ENCODE data around the gene MICAL2. TPM values are rescaled to one million over a fixed set of nuclear protein-coding genes. Genes with fewer than 3 reads are reported as not detected.

Gene MICAL2
- total and polyA plus RNA-seq, 2 of the 13 experiments (the other 11 are each of a cell fraction or from before 2014, with no cell fraction given): 0.78 to 1.1 TPM

GRCh38 chr11:12240677-12241076 lies 130.3 kb downstream of the MICAL2 start:
- Histone ChIP-seq H3K9me3 (ENCODE audit: low read length) (no peaks in the 10 kb centered on the region), H3K27ac (ENCODE audit: extremely low read length, insufficient read depth, low read length) (no peak overlapping the region), H3K9ac (ENCODE audit: insufficient read depth, low read depth, low read length) (no peak overlapping the region), H3K79me2 (ENCODE audit: insufficient read depth, low read length) (no peaks in the 10 kb centered on the region), H3K4me3 (replicated peaks in 1 of 3; ENCODE audit: insufficient read depth in 1 of 3, low read depth in 2 of 3, low read length in 3 of 3) (no peak overlapping the region), H2AFZ (ENCODE audit: low read length) (no peak overlapping the region), H3K4me1 (ENCODE audit: insufficient read depth, low read length) (peaks cover 19% of the 10 kb centered on the region), H3K27me3 (ENCODE audit: control insufficient read depth in 1 of 2, insufficient read depth in 2 of 2, low read length in 2 of 2) (no peaks in the 10 kb centered on the region), H3K36me3 (replicated peaks in 1 of 2; ENCODE audit: control insufficient read depth in 1 of 2, insufficient read depth in 2 of 2, low read length in 2 of 2) (no peaks in the 10 kb centered on the region), H4K20me1 (ENCODE audit: insufficient read depth, low read length) (no peaks in the 10 kb centered on the region), H3K4me2 (ENCODE audit: low read depth, low read length) (no peak overlapping the region)
- CTCF ChIA-PET (ENCODE audit: low intra/inter-chr PET ratio, low total read pairs): no interaction called here
- POLR2A ChIA-PET: no interaction called here
- intact Hi-C loops (cut with micrococcal nuclease; ENCODE audit: unreplicated experiment) (no loop called here), in situ Hi-C loops (cut with HindIII; ENCODE audit: extremely low pct_ligation_motif_present, low pct_unique_long_range_greater_than_20kb) (no loop called here)
- no peak for FAIRE-seq
- 93% methylated on average over 7 of the region's 7 CpGs for WGBS (ENCODE audit: low lambda C conversion rate)
- no peak for ATAC-seq
- BruUV-seq (replicated peaks): no TSS peak
- DNase-seq (ENCODE audit: low spot score): no peak
- TF ChIP-seq TBX3 (IDR thresholded peaks at IDR 0.05; ENCODE audit: borderline replicate concordance): no peak
- TF ChIP-seq CC2D1A (CRISPR knock-in tag; IDR thresholded peaks at IDR 0.05): no peak
- TF ChIP-seq HDAC2 (CRISPR knock-in tag; IDR thresholded peaks at IDR 0.05): no peak
- TF ChIP-seq HNF1A (IDR thresholded peaks at IDR 0.05; ENCODE audit: low read depth): no peak
- no peak for TF ChIP-seq HNF1A (CRISPR knock-in tag; IDR thresholded peaks at IDR 0.05; ENCODE audit: borderline replicate concordance)
- TF ChIP-seq KDM1A (CRISPR knock-in tag; IDR thresholded peaks at IDR 0.05): no peak
- TF ChIP-seq ZNF142 (CRISPR knock-in tag; IDR thresholded peaks at IDR 0.05): no peak
- no peak for TF ChIP-seq MTF1 (CRISPR knock-in tag; IDR thresholded peaks at IDR 0.05)
- TF ChIP-seq ZNF276 (CRISPR knock-in tag; IDR thresholded peaks at IDR 0.05; ENCODE audit: low read depth): no peak
- TF ChIP-seq PATZ1 (CRISPR knock-in tag; IDR thresholded peaks at IDR 0.05): no peak
- TF ChIP-seq HDAC1 (CRISPR knock-in tag; IDR thresholded peaks at IDR 0.05): no peak
- TF ChIP-seq RORA (CRISPR knock-in tag; IDR thresholded peaks at IDR 0.05): no peak
